GM19395 (cell line): ENCODE data around the gene SH3GL2.
"Not testable (repeated sequence)": the region's sequence is repeated elsewhere in the genome, so short reads cannot be mapped to it uniquely, and the experiment has no call there.

ENCODE experiments used
- ATAC-seq: cut with Tn5 transposase; IDR thresholded peaks from one replicate; pipeline ENCODE4 v1.9.1; 2021; ENCODE audit warnings: mild to moderate bottlenecking, moderate library complexity; ENCODE audit not compliant: unreplicated experiment

SH3GL2 gene

GRCh38 chr9:17742067-17742466 lies 163.2 kb downstream of the SH3GL2 start:
- no peak for ATAC-seq

DNA sequence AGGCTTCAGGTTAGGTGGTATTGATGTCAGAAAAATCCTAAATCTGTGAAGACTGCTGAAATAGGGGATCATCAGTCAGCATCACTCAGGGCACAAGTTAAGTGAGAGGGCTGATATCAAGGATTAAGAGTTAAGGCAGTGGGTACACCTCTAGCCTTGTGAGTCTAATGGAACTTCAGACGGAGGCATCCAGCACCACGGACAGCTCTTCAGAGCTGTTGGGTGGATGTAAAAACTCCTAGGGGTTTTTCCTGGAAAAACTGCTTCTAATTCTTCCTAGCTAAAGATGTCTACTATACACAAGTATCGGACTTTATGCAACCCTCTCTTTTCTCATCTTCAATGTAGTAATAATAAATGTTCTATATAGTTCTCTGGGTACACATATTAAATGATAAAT lies 165.9 kb downstream of the SH3GL2 start:
- no peak for ATAC-seq

DNA sequence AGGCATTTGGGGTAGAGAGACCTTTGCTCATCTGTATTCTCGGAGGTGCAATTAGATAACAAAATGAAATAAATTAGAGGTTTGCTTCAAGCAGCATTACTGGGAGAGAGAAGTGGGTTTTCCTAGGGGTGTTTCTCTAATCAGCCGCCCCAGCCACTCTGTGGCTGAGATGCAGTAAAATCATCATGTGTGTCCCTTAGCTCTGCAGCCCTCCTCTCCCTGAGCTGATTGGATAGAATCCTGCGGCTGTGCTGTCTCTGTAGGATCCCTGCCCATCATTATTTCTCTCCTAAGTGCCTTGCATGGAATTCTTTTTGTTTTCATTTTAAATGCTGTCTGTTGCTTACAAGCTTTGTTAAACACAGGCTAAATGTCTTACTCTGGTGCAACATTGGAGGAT lies 171.4 kb downstream of the SH3GL2 start:
- ATAC-seq: no peak

DNA sequence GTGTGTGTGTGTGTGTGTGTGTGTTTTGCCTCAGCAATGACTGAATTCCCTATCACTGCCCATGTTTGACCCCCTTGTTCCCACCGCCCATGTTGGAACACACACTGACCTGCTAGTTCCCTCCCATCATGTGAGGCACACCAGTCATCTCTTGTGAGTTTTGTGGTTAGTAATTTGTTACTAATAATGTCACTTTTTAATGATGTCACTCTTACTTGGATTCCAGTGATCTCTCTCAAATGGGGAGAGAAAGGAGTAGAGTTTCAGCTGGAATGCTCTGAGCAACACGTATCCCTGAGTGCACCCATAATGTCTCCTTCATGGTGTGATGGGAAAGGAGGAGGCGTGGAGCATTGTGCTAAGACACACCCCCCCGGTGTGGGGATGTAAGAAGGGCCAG lies 172.6 kb downstream of the SH3GL2 start:
- ATAC-seq: no peak

DNA sequence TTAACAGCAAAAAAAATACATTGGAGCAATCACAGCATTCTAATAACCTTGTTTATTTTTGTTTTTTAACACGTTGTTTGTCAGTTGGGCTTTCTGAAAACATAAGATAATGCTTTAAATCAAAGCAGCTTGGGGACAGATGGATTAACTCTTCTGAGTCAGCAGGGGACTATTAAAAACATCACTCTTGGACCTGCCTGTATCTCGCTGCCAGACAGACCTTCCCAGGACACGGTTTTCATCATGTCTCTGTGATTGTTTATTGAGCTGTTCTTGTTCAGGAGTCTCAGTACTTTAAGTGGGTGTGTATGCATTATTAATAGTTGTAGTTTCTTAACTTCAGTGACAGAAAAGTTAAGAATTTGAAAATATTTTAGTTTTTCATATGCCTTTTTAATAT lies 173.2 kb downstream of the SH3GL2 start:
- ATAC-seq: no peak

DNA sequence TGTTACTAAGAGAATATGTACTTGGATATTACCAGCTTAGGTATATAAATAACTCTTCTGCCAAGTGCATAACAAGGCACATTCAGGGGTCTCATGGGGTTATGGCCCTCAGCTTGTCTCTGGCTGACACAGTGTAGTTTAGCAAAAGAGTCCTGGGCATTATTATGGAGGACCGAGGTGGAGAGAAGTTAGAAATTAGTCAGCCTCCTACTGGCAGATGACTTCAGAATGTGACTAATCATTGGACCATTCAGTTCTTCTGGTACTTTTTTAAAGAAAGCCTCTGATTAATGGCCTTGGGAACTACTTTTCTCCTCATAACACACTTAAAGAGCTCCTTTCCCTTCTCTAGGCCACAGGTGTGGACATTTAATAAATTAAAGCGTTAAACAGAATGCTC lies 178.9 kb downstream of the SH3GL2 start:
- no peak for ATAC-seq

DNA sequence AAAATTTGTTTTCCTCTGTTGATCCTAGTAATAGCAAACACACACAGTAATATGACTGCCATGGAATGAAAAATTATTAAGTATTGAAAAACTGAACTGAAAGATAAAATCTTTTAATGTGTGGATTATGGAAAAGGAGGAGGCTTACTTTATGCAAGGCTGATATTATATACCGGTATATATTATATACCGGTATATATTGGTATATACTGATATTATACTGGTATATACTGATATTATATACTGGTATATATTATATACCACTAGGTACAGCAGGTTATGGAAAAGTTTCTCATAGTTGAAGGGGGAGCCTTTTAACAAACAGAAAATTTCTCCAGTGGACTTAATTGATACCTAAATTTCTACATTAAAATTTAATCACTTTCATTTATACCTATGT lies 181.4 kb downstream of the SH3GL2 start:
- ATAC-seq: no peak

- no peak for ATAC-seq
These were observed 183.3 kb downstream of the SH3GL2 start for GRCh38 chr9:17761984-17762676.

DNA sequence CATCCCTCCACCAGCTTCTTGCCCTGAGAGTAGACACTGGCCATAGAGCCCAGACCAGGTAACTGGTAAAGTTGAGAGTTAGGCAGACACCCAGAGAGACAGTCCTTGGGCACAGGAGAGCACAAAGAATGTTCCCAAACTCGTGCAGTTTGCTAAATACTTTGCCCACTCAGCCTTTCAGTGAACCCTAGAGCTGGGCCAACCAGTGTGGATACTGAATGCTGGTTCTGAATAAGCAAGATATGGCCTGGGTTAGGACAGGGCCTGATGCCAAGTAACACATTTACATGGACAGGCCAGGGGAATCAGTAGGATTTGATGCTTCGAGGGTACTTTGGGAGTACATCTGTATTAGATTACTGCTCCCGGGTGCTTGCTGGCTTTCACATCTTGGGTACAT lies 185.4 kb downstream of the SH3GL2 start:
- no peak for ATAC-seq

GRCh38 chr9:17765131-17765530 lies 186.3 kb downstream of the SH3GL2 start:
- not testable (repeated sequence) for ATAC-seq

- ATAC-seq: no peak
These were observed 193.4 kb downstream of the SH3GL2 start for GRCh38 chr9:17772223-17772622.

DNA sequence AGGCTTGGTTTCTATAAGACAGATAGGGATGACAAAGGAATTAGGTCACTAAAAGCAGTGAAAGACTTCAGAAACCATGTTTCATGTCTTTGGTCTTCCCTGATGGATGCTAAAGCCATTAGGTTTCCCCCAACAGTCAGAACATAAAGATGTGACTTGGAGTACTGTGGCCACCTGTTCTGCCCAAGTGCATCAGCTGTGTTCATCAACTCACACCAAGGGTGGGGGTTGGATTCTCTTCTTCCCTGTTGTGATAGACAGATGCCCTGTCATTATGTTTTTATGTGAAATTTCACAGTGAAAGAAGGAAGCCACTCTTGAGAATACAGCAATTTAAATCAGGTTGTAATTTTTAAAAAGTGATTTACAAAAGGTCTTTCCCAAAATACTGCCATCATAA lies 196.8 kb downstream of the SH3GL2 start:
- no peak for ATAC-seq

- no peak for ATAC-seq
These were observed 197.9 kb downstream of the SH3GL2 start for GRCh38 chr9:17776735-17777134.

DNA sequence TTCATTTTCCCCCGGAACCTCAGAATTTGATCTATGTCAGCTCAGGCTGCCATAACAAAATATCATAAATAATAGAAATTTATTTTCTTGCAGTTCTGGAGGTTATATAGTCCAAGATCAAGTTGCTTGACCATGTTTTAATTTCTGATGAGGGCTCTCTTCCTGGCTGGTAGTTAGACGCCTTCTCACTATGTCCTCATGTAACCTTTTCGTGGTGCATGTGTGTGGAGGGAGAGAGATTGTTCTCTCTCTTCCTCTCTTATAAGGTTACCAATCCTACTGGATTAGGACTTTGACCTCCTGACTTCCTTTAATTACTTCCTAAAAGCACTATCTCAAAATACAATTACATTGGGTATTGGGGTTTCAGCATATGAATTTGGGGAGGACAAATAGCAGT lies 198.6 kb downstream of the SH3GL2 start:
- ATAC-seq: no peak

GRCh38 chr9:17782430-17783149 lies 203.7 kb downstream of the SH3GL2 start:
- no peak for ATAC-seq

DNA sequence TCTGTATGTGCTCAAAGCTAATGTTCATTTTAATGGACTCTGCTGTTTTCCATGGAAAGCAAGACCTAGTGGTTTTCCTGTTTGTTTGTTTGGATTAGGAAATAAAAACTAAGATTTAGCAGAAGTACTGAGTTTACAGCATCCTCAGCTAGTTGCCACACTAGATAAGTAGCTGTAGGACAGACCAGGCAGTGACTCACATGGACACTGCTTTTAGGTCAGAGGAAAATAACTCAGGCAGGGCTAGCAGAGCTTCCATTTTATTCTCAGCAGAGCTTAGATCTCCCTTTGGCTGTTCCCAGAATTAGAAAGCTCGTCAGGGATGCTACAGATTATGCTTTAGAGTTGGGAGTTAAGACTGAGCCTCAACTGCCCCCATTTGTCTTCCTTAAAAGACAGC lies 204.4 kb downstream of the SH3GL2 start:
- ATAC-seq: no peak

DNA sequence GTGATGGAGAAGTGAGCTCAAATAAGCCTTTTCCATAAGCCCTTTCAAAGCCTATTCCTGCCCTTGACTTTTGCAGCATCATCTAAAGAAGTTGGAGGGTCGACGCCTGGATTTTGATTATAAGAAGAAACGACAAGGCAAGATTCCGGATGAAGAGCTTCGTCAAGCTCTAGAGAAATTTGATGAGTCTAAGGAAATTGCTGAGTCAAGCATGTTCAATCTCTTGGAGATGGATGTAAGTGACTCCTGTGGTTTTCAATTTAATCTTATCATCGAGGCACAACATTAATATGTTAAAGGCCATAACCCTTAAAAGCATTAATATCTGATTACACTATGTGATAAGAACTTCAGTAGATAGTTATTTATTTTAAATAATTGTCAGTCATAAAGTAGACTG lies 210.4 kb downstream of the SH3GL2 start:
- ATAC-seq: no peak

DNA sequence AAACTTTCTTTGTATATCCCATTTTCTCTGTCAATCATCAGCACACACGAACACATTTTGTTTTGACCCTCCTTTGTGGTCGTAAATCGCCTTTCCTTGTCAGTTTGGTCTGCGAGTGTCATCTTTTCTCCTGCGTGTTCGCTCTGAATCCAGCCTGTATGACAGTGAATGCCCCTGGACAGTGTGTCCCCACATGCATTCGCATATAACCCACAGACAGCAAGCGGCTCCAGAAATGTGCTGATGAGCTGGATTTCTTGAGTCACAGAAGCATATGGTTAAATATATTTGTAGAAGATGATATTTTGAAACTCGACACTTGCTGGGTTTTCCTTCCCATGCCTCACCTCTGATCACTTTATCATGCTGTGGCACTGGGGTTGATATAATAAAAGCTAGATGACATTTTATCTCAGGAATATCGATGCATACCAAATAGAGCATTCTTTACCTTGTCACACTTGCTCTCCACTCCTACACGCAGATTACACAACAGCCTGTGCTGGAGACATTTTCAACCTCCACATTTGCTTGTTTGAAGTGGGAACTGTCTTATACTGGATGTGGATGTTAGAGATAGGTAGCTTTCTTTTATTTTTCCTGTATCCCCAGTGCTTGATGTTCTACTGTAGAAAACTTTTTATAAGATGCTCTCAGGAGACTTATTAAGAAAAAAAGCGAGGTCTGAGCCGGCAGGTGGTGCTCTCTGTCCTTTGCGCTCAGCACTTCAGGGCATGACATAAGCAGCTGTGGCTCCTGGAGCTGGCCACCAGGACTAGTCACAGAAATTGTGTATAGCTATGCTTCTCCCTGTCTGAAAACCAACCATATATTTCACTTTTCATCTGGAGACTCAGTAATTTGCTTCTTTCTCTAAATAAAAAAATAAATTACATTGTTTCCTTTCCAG lies 215.1 kb downstream of the SH3GL2 start:
- ATAC-seq: no peak

DNA sequence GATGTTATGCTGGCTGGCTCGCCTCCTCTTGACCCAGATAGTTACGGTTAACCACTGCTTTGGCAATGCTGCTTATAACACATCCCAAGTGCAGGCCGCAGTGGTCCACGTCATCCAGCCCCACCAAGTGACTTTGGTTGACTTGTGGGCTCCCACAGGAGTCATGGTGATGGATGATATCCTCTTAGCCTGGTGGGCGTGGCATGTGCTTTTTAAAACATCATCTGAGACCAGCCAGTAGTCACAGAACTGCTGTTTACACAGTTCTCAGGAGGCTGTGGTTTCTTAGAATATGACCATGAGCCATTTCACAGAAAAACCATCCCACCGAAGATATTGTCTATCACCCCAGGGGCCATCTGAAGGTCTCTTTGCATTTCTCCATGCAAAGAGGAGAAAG lies 216.9 kb downstream of the SH3GL2 start:
- ATAC-seq: no peak

DNA sequence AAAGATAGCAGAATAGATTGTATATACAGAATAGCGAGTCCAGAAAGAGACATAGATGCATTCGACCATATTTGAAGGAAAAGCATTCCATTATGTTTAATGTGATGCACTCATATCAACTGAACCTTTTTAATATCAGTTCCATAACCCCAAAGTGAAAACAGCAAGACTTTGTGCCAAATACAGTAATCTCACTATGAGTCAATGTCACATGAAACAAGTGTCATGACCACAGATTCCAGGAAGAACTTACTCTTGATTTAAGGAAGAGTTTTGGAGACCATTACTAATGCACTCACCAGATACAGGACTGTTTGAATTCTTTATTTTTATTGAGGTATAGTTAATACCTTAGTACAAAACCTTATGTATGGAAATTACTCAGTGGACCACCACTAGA lies 220.5 kb downstream of the SH3GL2 start:
- ATAC-seq: no peak

GRCh38 chr9:17800418-17800817 lies 221.6 kb downstream of the SH3GL2 start:
- ATAC-seq: no peak
